GM19351 (cell line): ENCODE data around the gene PBOV1.

Source experiments
- ATAC-seq: cut with Tn5 transposase; IDR thresholded peaks from one replicate; pipeline ENCODE4 v1.9.1; 2021; ENCODE audit warnings: mild to moderate bottlenecking, moderate library complexity; ENCODE audit not compliant: unreplicated experiment

PBOV1 gene

DNA sequence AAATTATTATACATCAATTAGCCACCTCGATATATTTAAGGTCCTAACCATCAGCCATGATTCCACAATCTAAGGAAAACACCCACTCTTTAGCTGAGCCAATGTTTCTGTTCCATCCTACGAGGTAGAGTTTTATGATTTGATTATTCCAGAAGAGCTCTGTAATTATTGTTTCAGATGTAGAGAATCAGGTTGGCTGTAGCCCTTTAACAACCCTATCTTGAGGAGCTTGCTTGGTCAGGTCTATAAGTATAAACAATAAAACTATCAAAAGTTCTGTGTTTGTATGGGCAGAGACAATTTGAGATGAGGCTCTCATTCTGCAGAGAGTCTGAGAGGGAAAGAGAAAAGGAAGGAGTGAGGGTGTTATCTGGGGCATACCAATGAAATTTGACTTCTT lies at the start of gene PBOV1:
Gene PBOV1, minus strand, starts transcription at position 43 of the 400 bp plus-strand sequence. CDS start 96 bp downstream, outside the sequence.
- ATAC-seq: no peak

DNA sequence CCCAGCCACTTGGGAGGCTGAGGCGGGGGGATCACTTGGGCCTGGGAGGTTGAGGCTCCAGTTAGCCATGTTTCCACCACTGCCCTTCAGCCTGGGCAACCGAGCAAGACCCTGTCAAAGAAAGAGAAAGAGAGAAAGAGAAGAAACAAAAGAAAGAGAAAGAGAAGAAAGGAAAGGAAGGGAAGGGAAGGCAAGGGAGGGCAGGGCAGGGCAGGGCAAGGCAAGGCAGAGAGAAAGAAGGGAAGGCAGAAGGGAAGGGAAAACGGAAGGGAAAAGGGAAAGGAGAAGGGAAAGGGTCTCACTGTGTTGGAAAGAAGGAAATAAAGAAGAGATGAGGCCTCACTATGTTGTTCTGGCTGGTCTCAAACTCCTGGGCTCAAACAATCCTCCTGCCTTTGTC lies 47.8 kb upstream of the PBOV1 start:
- ATAC-seq: no peak

DNA sequence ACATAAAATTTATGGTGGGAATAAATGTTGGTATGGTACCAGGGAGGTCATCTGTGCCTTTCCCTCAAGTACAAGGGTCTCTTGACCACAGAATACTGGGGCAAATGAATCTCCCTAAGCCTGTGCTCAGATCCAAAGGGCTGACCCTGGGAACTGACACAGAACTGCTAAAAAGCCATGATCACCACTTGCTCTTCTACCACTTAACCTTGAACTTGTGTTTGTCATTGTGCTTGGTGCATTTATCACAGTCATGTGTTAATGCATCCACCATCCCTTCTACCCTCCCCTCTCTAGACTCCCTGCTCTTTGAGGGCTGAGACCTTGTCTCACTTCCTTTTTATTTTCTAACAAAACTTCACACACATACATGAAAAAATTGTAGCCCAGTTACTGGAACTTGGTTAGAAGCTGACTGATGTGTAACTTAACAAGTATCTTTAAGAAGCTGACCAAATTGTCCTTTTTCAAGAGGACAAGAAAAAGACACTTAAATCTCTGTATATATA lies 46.1 kb upstream of the PBOV1 start:
- ATAC-seq: no peak

DNA sequence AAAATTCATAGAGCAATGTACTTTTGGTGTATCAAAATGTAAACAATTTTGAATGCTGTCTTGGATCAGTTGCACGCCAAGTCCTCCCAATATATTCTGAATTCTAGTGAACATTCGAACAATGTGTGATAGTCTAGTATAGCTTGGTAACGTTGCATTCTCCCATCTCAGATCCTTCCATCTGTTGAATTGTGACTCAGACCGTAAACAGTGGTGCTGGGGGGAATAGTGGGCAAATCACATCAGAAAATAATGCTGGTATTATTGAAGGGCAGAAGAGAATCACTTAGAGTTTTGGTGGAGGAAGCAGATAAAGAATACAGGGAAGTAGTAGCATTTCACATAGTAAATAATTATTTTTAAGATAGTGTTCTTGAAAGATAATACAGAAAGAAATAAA lies 45.7 kb upstream of the PBOV1 start:
- no peak for ATAC-seq

DNA sequence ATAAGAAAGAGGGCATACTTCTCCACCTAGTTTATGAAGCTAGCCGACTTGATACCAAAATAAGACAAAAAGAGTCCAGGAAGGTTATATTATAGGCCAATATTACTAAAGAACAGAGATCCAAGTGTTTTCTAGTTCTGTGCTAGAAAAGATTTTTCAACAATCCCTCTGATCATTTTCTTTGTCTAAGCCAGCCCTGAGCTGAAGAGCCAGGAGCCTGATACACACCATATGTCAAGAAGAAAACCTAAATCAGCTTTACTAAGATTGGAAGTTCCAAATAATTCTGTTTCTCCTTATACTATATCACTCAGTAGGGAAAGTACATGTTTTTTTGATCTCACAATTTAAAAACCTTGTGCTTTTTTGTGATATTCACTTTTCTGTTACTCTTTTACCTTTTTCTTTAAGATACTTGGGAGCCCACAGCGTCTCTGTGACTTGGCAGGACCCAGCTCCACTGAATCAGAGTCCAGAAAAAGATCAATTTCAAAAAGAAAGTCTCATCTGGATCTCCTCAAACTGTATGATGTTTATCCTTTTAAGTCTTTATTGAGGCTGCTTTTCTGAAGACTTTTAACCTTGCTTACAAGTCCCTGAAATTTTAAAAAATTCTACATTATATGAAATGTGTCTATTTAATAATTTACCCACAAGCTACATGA lies 43.0 kb upstream of the PBOV1 start:
- no peak for ATAC-seq

DNA sequence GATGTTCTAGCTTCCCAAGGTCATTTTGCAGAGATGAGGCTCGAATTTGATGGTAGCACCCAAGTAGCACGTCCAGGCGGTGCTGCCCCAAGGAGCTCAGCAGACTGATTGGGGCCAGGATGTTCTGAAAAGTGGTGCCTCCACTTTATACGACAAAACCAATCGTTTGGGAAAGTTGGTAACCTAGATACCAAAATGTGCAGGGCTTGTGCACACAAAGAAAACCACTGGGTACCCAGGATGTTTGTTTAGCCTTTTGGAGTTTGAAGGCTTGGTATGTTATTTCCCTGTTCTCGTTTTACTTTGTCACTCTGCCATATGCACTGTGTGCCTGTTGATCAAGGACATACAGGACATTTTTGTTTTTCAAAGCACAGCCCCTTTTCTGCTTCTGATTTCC lies 40.7 kb upstream of the PBOV1 start:
- ATAC-seq: no peak

DNA sequence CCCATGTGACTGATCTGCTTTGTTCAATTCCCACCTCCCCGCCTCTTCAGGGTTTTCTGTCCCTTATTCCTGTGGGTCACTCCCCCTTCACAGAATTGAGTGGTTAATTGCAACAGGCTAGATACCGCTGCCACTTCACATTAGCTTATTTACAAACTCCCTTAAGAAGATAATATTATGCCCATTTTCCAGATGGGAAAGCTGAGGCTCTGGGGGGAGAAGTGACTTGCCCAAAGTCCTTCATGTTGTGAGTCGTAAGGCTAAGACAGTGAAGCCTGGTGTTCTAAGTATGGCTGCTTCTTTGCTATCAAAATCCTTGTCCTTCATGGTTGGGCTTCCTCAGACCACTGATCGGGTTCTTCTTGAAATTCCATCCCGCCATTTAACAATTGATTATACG lies 39.9 kb upstream of the PBOV1 start:
- ATAC-seq: no peak

DNA sequence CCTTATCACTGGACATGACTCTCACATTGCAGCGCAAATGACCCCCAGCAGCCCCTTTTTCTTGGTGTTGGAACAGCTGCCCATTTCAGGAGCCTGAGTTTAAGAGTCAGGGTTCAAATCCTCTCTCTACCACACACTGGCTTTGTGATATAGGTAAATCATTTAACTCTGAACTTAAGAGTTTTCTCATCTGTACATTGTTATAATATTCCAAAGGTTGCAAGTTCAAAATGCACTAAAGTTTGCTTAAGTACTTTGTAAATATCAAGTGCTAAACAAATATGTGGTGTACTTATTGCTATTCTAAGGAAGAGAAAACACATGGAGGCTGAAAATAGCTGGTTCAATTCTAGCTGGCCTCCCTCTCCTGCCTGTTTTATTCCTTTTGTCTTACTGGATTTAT lies 39.3 kb upstream of the PBOV1 start:
- ATAC-seq: no peak

DNA sequence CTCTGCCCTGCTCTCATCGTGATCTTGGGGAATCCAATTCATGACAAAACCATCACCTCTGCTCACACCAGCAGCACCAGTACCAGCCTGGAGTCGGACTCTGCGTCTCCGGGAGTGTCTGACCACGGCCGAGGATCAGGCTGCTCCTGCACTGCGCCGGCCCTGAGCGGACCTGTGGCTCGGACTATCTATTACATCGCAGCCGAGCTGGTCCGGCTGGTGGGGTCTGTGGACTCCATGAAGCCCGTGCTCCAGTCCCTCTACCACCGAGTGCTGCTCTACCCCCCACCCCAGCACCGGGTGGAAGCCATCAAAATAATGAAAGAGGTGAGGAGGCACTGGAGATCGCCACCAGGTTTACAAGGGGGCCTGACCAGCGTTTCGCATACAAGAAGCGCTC lies 37.2 kb upstream of the PBOV1 start:
- ATAC-seq: no peak

DNA sequence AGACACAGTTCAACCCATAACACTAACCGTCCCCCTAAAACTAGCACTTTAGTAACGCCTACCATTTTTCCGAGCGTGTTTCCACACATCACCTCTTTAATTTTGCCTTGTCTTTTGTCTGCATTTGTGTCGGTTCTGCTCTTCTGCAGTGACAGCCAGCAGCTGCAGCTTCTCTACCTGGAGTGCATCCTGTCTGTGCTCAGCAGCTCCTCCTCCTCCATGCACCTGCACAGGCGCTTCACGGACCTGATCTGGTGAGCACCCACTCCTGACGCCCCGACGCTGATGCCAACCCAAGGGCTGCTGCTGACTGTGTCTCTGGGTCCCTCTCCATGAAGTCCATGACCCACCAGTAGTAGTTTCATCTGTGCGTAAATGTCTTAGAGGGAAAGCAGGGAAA lies 35.4 kb upstream of the PBOV1 start:
- no peak for ATAC-seq

DNA sequence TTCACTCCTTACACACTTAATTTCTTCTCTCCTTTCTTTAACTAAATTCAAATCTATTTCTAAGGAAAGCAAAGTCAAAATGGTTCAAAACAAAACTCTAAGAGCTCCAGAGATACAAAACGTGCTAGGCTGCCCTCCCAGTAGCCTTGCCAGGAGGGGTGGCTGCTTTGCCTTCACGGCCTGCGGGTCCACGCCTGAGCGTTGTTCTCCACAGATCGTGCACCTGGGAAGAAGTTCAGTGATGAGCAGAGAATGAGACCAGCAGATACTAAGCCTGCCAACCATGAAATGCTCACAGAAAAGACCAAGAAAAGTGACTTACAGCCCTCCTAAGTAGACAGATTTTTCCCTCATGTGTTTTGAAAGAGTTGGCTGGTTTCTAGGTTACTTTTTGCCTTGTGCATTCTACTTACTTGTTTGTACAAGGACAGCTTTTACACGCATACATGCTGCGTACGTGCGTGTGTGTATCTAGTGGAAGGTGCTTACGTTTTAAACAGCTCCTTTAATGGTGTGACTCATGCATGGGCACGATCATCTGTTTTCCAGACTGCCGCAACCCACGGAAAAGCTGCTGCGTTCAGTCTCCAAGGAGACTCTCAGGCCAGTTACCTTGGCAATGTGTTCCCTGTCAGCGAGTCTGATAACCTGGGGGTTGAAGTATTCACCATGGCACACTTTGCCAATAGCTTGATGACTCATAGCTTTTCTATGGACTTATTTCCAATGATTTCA lies 32.4 kb upstream of the PBOV1 start:
- ATAC-seq: no peak

DNA sequence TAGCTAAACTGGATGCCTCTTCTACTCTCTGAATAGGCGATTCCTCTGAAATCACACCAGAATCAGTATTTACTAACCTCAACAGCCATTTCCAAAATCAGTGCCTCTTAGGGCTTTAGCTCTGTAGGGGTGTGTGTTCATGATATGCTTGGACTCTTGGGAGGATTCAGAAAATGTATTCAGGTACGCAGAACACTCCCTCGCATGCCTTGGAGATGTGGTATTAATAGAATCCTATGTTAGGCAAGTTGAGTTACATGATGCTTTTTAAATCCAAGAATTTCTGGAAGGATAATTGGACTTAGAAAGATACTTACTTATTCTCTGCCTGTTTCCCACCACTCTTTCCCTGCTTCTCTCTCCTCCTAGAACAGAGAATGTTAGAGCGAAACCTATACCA lies 31.8 kb upstream of the PBOV1 start:
- no peak for ATAC-seq

DNA sequence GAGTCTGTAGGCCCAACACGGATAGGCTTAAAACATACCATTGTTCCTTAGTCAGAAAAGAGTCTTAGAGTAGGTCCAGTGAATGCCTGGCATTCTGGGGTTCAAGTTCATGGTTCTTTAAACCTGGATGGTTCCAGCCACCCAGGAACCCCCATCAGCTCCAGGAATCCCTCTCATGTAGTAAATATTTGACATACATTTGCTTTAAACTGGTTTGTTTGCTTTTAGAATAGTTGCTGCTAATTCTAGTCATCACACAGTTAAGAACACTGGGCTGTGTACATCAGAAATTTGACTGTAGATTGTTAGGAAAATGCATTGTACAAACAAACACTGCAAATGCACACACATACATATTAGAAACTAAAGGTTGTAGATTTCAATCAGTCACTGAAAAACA lies 30.6 kb upstream of the PBOV1 start:
- ATAC-seq: no peak

DNA sequence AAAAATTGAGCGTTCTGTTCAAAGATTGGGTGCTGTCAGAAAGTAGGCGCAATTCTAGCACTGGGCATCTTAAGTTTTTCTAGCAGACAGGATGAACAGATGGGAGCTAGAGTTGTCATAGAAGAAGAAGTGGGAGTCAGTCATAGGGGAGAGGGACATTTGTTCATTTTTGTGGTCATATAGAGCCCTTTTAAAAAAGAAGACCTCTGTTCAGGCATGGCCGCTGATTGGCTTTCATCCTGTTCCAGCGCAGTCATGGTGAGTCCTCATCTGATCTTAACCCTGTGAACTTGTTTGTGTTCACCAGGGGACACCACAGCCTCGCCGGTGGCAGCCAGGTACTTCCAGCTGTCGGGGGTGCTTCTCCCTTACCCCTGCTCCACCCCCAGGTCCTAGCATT lies 29.7 kb upstream of the PBOV1 start:
- ATAC-seq: no peak

DNA sequence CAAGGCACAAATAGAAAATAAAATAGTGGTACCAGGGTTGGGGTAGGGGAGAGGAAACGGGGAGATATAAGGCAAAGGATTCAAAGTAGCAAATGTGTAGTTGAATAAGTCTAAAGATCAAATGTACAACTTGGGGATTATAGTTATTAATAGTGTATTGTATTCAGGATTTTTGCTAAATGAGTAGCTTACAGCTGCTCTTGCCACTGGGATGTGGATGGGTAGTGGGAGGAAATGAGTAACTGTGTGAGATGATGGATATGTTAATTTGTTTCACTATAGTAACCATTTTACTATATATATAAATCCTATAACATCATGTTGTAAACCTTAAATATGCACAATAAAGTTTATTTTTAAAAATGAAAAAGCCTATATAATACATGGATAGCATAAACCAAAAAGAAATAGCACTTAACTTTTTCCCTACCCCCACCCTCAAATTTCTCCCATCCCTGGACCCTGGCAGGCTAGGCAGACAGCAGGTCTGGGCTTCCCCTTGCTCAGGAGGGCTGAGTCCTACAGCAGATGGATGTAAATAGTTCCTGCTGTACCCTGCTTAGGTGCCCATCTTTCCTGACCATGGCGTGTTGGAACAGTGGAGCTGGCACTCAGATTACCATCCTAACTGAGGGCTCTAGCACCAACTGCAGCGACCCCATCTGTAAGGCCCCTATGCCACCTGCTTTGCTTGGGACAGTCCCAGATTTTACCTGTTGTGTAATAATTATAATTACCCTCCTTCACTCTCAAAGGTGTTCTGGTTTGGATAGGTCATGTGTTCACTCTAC lies 28.6 kb upstream of the PBOV1 start:
- ATAC-seq: no peak

DNA sequence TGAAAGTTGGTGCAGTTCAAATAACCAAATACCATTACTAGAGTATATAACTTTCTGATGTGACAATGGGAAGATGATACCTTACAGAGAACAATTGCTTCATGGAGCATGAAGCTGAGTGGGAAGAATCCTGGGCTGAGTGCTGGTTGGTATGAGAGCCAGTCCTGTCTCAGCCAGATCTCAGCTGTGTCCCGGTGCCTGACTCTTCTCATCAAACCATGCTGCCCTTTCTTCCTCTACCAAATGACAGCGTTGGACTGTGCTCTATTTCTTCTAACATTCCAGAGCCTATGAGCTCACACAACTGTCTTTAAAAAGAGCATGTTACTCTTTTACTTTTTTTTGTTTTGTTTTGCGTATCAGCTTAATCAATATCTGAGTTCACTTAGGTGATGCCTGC lies 27.5 kb upstream of the PBOV1 start:
- ATAC-seq: no peak

DNA sequence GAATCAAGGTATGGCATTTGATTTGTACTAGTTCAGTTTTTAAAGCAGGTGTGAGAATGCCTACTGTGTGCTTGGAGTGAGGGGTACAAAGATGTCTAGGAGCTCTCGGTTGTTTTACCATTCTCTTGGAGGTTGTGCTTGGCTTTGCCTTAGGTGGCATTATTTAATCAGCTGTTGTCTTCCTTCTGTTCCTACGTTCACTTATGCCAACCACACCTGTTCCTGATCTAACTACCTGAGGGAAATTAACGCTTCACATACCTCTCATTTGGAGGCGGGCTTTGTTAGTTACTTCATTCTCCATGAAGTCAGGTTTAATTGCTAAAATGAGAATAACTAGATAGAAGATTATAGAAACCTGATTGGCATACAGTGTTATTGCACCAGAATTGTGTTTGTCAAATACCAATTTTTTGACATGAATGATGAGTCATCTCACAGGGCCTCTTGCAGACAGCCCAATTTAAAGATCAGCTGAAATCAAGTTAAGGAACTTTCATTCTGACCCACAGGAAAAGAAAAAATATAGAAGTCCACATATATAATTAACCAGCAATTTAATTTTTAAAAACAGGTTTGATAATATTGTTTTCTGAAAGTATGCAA lies 24.8 kb upstream of the PBOV1 start:
- no peak for ATAC-seq

DNA sequence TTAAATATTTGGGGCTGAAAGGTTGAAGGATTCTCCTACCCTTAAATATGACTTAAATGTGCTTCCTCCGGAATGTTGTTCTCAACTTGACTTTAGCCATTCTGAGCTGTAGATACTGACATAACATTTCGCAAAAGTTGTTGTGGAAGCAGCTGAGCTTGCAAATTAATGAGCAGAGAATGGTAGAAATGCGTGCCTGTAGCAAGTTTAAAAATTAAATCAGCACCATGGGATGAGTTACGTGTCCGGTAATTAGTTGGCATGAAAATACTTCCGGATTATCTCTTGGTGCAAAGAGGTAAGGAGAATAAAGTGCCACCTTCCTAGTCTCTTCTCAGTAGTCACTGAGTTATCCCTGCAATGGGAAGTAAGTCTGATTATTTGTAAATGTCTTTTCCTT lies 23.6 kb upstream of the PBOV1 start:
- ATAC-seq: no peak

DNA sequence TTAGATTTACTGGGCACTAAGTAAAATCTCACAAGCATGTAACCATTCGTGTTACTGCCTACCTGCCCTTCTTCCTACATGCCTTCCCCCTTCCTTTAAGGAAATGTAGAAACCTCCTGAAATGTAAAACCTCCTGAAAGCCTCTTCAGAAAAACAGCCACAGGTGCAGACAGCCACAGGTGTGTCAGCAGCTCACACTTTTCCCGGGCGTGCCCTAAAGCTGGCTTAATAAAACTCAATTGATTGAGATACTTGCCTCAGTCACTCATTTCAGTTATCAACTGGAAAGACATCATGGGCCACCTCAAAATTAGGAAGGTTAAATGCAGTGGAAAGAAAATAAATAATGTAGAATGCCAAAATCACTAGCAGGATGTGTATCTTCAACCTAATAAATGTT lies 23.1 kb upstream of the PBOV1 start:
- no peak for ATAC-seq

DNA sequence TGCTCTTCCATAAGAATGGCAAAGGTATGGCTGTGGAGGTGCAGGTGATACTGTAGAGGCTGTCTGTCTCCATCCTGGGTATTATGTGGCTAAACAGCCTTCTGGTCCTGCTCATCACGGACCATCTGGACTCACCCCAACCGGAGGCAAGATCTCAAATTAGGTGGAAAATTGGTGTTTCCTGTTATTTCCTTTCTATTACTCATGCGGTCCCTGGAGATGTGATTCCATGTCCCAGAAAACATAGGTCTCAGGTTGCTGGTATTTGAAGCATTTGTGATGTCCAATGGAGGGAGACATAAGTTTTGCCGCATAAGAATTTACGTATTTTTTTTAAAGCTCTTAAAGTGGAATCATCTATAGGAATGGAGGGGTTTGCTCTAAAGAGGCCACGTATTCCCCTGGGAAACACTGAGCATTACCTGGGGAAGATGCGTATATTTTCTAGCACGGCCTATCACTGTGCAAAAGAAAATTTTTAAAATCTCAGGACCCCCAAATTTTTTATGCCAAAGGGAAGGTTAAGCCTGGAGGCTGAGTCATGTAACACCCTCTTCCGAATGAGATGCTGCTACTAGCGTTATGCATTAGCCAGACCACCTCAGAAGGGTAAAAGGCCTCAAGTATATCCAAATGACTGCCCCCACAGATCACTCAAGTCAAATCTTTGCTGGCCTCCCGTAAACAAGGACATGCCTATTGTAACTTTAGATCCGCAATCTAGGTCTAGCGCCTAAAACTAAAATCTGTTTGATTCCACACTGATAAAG lies 22.4 kb upstream of the PBOV1 start:
- ATAC-seq: no peak

DNA sequence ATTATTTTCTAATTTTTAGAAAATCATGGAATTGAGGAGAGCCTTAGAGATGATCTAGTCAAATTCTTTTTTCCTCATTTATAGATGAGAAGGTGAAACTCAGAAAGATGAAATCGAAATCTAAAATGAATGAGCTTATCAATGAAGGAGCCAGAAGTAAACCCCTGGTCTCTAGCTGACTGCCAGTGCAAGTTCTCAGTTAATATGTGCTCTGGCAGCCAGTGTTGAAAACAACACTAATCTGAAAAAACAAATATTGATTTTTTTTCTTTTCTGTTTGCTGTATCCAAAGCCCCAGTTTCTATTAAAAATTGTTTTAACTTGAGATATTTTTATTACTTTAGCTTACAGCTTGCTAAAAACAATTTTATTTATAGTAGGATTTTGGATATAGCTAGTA lies 21.5 kb upstream of the PBOV1 start:
- no peak for ATAC-seq
